K562 treated with DMSO at 1 percent for 12 hours (cell line): ENCODE results near the gene TAF1A. TPM values are rescaled to one million over a fixed set of nuclear protein-coding genes. Genes with fewer than 3 reads are reported as not detected.

Experiments used
- total RNA-seq: library from RNA; unstranded; fragments of 300-600 nt; gene quantifications from 2 replicates; pipeline ENCODE4 v1.2.3, GENCODE V29; 2022; ENCODE audit not compliant: insufficient read depth

The TAF1A gene
- total RNA-seq = 1.8 and 7.6 TPM in 2 replicates

GRCh38 chr1:222589462-222590302 is at the start of gene TAF1A:
TSS of gene TAF1A (minus strand) at chr1:222589933.

GRCh38 chr1:222618001-222618879 is 28.5 kb upstream of the TAF1A start, which contains the start of gene MIA3:
TSS of gene MIA3 (plus strand) at chr1:222618097. CDS start at chr1:222618111, 14 bp downstream.

GRCh38 chr1:222547944-222548671 is 41.6 kb downstream of the TAF1A start, which contains the start of gene HHIPL2:
TSS of gene HHIPL2 (minus strand) at chr1:222548104. CDS start at chr1:222548044, 60 bp downstream.

Other genes starting within 250 kb of the TAF1A start
- gene HHIPL2, start 41.8 kb downstream of the TAF1A start, total RNA-seq = 0.23 TPM in 1 of 2 replicates, not detected in the other
- 27.6 and 53.5 TPM in 2 replicates for gene MIA3, start 28.2 kb upstream of the TAF1A start, total RNA-seq
- 23.0 and 56.3 TPM in 2 replicates for gene AIDA, start 122.6 kb upstream of the TAF1A start, total RNA-seq
- 12.2 and 31.1 TPM in 2 replicates for gene BROX, start 122.6 kb upstream of the TAF1A start, total RNA-seq
- not detected in 2 replicates for gene FAM177B, start 147.3 kb upstream of the TAF1A start, total RNA-seq
- gene DISP1, start 225.1 kb upstream of the TAF1A start, total RNA-seq = 0.16 and 1.3 TPM in 2 replicates